LNCAP (cell line): ENCODE data around the gene PDE4D.

Experiments used
- CTCF ChIP-seq: fragments of 450-650 bp; IDR thresholded peaks from 2 replicates; pipeline ENCODE4 v1.5.1; 2017; ENCODE audit warnings: mild to moderate bottlenecking

Gene PDE4D

DNA sequence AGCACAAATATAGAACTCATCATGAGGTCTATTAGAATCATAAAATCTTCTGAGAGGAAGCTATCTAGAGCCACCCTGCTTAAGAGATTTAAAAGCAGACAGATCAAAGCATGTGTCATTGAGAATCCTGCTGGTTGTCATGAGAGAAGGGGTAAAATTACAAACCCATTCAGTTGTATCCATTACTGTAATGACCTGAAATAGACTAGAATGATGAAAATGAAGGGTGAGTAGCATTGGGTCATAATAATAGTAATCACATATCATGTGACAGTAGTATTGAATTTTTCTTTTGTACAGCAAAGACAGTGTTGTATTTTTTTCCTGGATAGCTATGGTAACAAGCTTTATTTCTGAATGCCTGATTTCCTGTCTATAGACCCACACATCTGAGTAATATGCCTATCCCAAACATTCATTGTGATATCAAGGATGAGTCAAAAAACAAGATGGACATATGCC is 149.0 kb downstream of the PDE4D start:
- no peak for TF ChIP-seq CTCF

- no peak for TF ChIP-seq CTCF
Observed at GRCh38 chr5:59741599-59741998, 151.9 kb downstream of the PDE4D start.

DNA sequence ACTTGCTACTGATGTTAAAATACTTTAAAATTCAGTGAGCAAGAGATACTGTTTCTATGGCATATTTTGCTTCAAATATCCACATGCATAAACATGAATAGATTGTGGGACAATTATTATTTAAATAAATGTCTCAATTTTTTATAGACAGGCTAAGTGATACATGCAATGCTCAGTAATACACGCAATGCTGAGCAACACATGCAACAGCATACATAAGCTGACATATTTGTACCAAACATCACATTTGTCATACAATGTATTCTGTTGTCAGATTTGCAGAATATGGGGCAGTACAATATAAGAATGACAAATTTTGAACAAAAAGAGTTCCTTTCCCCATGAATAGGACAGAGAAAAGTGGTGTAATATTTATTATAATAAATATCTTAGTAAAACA is 155.5 kb downstream of the PDE4D start:
- TF ChIP-seq CTCF: no peak

DNA sequence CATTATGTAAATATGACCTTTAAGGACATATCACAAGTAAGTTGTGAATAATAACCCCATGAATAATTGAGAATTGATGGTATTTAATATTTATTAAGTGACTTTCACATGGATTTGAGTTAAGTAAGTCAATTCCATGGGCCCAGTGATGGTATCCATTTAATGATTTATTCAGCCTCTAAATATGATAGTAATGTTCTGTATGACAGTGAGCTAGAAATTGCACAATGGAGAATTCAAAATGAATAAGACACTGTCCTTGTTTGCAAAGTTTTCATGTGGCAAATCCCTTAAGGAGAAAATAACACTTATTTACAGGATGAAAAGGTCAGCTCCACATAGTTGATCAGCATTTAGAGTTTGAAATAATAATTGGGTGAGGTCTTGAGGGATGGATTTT is 160.7 kb downstream of the PDE4D start:
- no peak for TF ChIP-seq CTCF

GRCh38 chr5:59732301-59732700 is 161.2 kb downstream of the PDE4D start:
- no peak for TF ChIP-seq CTCF

GRCh38 chr5:59731809-59732208 is 161.7 kb downstream of the PDE4D start:
- no peak for TF ChIP-seq CTCF

DNA sequence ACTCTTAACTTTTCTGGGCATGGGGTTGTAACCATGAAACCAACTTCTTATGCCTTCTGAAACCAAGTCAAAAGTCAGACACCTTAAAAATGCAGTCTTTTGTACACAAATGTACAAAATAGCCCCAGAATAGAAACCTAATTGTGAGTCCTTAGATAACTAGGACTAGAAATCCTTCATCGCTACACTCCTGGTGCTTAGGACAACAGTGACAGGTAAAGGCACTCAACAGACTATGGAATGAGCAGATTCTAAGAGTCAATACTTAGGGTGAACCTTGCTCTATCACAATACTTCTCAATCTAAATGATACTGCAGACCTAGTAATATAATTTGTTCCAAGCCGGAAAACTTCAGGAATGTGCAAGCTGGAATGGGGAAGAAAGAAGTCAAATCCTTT is 163.7 kb downstream of the PDE4D start:
- TF ChIP-seq CTCF: no peak

DNA sequence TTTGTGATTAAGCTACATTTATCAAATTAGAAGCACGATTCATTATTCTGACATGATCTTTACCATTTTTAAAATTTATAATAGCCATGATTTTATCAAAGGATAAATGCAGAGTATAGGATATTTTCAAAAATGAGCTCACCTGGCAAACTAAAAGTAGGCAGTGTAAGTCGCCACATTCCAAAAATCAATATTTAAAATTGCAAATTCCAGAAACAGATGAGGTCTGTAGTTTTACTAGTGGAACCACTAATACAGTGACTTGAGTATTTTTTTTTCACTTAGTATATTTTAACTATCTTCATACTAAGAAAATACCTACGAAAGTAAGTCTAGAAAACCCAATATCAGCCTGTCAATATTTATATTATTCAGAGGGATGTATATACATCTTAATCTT is 164.2 kb downstream of the PDE4D start:
- no peak for TF ChIP-seq CTCF
